ENCODE measurements around the gene SLC25A6.

- TF ChIP-seq CTCF (IDR thresholded peaks at IDR 0.05) (no peak), RAD21 (IDR thresholded peaks at IDR 0.05; ENCODE audit: low read length) (no peak), SMC3 (IDR thresholded peaks at IDR 0.05; ENCODE audit: low read depth, low read length) (no peak), TCF12 (IDR thresholded peaks at IDR 0.05) (no peak), ELF1 (IDR thresholded peaks at IDR 0.05) (no peak), USF2 (IDR thresholded peaks at IDR 0.05; ENCODE audit: borderline replicate concordance, low read depth, low read length) (no peak), RXRA (IDR thresholded peaks at IDR 0.05; ENCODE audit: borderline replicate concordance, low read depth) (no peak), EP300 (IDR thresholded peaks at IDR 0.05; ENCODE audit: borderline replicate concordance in 1 of 2, low read depth in 1 of 2, low read length in 1 of 2) (no peak)
Observed at GRCh38 chrX:1336948-1337779, 54.7 kb downstream of the SLC25A6 start.

Data from SK-N-SH (cell line).